A673 (cell line): Measurements from ENCODE around the gene LHPP. TPM values are rescaled to one million over a fixed set of nuclear protein-coding genes. Genes with fewer than 3 reads are reported as not detected.

ENCODE experiments used
- BruUV-seq: library from RNA; stranded (reverse); fragments of 400-500 nt; replicated peaks from 2 replicates; lab custom pipeline; 2021; lab: Mats Ljungman, UMichigan
- CTCF ChIA-PET: fragments of 300-600 bp; sonication (Branson Sonifier 250); formaldehyde crosslinking; loops from one replicate; lab custom pipeline; 2022; ENCODE audit warnings: antibody characterized with exemption; lab: Charles Lee
- POLR2A ChIA-PET: fragments of 300-600 bp; sonication (Branson Sonifier 250); formaldehyde crosslinking; loops from one replicate; lab custom pipeline; 2022; ENCODE audit warnings: antibody characterized with exemption; ENCODE audit not compliant: low non-redundant PET; lab: Charles Lee
- DNase-seq: peaks from one replicate; pipeline ENCODE4 v3.0.0-alpha.2; 2015; ENCODE audit warnings: low spot score
- H3K27ac ChIP-seq: fragments of 200-600 bp; sonication (generic); 2 replicates; pipeline ENCODE4 v1.5.1; 2016; ENCODE audit warnings: mixed run types, low read depth, mild to moderate bottlenecking, mixed read lengths, antibody characterized with exemption, low read length; ENCODE audit not compliant: poor library complexity, severe bottlenecking
- H3K27me3 ChIP-seq: fragments of 200-600 bp; sonication (generic); replicated peaks from 2 replicates; pipeline ENCODE4 v1.6.1; 2017; ENCODE audit warnings: mixed run types, low read depth, mild to moderate bottlenecking, mixed read lengths, antibody characterized with exemption, low read length; ENCODE audit not compliant: insufficient read depth, poor library complexity
- H3K36me3 ChIP-seq: fragments of 200-600 bp; sonication (generic); 2 replicates; pipeline ENCODE4 v1.6.1; 2016; ENCODE audit warnings: mixed run types, mild to moderate bottlenecking, mixed read lengths, antibody characterized with exemption, low read length; ENCODE audit not compliant: insufficient read depth, poor library complexity, severe bottlenecking
- H3K4me1 ChIP-seq: fragments of 200-600 bp; sonication (generic); 2 replicates; pipeline ENCODE4 v1.6.1; 2017; ENCODE audit warnings: mixed run types, mild to moderate bottlenecking, mixed read lengths, antibody characterized with exemption, low read length; ENCODE audit not compliant: insufficient read depth, poor library complexity, severe bottlenecking
- H3K4me3 ChIP-seq: fragments of 200-600 bp; sonication (generic); 2 replicates; pipeline ENCODE4 v1.5.1; 2016; ENCODE audit warnings: low read depth, mixed run types, mild to moderate bottlenecking, mixed read lengths, low read length; ENCODE audit not compliant: poor library complexity, severe bottlenecking
- H3K9me3 ChIP-seq: fragments of 200-600 bp; sonication (generic); 2 replicates; pipeline ENCODE4 v1.6.1; 2016; ENCODE audit warnings: mixed run types, low read depth, mild to moderate bottlenecking, mixed read lengths, antibody characterized with exemption, low read length; ENCODE audit not compliant: poor library complexity, severe bottlenecking
- EZH2 ChIP-seq: fragments of 200-600 bp; sonication (generic); IDR thresholded peaks from 2 replicates; pipeline ENCODE4 v1.6.1; 2017; ENCODE audit warnings: borderline replicate concordance, low read depth, mild to moderate bottlenecking, mixed read lengths, antibody characterized with exemption, low read length; ENCODE audit not compliant: poor library complexity, severe bottlenecking
- intact Hi-C: fragments of 100-400 bp; cut with micrococcal nuclease; formaldehyde crosslinking; loops from one replicate; pipeline ENCODE4 v1.10.0; 2022; ENCODE audit not compliant: unreplicated experiment
- total RNA-seq: library from RNA; stranded (reverse); gene quantifications from 2 replicates; pipeline ENCODE4 v1.2.3, GENCODE V29; 2021
- TF ChIP-seq, protein P1 (sequence below): fragments of 300-800, 200-600 bp; sonication (generic); conservative IDR thresholded peaks from 2 replicates; pipeline ENCODE4 v1.5.1; 2017; ENCODE audit warnings: low read depth, mild to moderate bottlenecking, antibody characterized with exemption, low read length, moderate library complexity, mixed read lengths

LHPP gene
- total RNA-seq, 1 experiment from 2014 or later = 2.3 TPM

- no peak for DNase-seq
- Histone ChIP-seq H3K4me1 (no peaks in the 10 kb centered on the region), H3K36me3 (no peaks in the 10 kb centered on the region), H3K27ac (no peak overlapping the region), H3K4me3 (no peak overlapping the region), H3K9me3 (no peaks in the 10 kb centered on the region), H3K27me3 (no peaks in the 10 kb centered on the region)
- intact Hi-C loops = no loop called here
- ChIA-PET CTCF (no interaction called here), POLR2A (no interaction called here)
- no peak for TF ChIP-seq EZH2
- TF ChIP-seq, protein P1, sequence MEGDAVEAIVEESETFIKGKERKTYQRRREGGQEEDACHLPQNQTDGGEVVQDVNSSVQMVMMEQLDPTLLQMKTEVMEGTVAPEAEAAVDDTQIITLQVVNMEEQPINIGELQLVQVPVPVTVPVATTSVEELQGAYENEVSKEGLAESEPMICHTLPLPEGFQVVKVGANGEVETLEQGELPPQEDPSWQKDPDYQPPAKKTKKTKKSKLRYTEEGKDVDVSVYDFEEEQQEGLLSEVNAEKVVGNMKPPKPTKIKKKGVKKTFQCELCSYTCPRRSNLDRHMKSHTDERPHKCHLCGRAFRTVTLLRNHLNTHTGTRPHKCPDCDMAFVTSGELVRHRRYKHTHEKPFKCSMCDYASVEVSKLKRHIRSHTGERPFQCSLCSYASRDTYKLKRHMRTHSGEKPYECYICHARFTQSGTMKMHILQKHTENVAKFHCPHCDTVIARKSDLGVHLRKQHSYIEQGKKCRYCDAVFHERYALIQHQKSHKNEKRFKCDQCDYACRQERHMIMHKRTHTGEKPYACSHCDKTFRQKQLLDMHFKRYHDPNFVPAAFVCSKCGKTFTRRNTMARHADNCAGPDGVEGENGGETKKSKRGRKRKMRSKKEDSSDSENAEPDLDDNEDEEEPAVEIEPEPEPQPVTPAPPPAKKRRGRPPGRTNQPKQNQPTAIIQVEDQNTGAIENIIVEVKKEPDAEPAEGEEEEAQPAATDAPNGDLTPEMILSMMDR = no peak
- no TSS peak for BruUV-seq
Measured at GRCh38 chr10:124527874-124528395, 66.3 kb downstream of the LHPP start.

GRCh38 chr10:124529661-124530214 lies 68.1 kb downstream of the LHPP start:
- CTCF ChIA-PET = interaction anchor here (0.5 to 2.3 kb wide), 3 partner anchors 9 to 215 kb away, joined by 4 to 30 read pairs (median 4); partner anchors contain the start of gene FAM53B
- DNase-seq = no peak

DNA sequence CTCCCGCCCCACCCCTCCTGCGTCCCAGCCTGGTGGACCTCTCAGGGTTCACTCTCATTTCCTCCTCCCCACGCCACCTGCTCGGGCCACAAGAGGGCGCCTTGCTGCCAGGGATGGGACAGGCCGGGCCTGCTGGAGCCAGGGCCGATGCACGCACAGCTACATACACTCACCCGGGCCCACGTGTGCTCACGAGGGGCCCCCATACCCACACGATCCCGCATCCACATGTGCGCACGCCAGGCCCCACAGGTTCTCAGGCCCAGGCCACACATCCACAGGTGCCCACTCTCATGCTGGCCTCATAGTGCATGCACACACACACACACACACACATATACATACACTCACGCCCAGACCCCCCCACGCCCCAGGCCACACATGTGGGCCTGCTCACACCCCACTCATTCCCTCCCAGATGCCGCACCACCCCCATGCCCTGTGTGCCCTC lies 68.6 kb downstream of the LHPP start:
- BruUV-seq = no TSS peak
- H3K4me1 ChIP-seq = no peaks in the 10 kb centered on the region
- POLR2A ChIA-PET = no interaction called here

More at GRCh38 chr10:124529661-124530214, 68.1 kb downstream of the LHPP start:
- Histone ChIP-seq H3K27ac (no peak overlapping the region), H3K4me1 (no peaks in the 10 kb centered on the region), H3K27me3 (no peaks in the 10 kb centered on the region), H3K36me3 (no peaks in the 10 kb centered on the region), H3K4me3 (no peak overlapping the region), H3K9me3 (no peaks in the 10 kb centered on the region)
- POLR2A ChIA-PET = no interaction called here
- TF ChIP-seq EZH2 = no peak
- TF ChIP-seq, protein P1 = no peak
- intact Hi-C loops = loop anchor here (2.0 to 5.0 kb wide), 2 partner anchors 211 to 298 kb away; no protein-coding TSS in a partner anchor
- BruUV-seq = no TSS peak

More for the DNA sequence above, 68.6 kb downstream of the LHPP start:
- no peaks in the 10 kb centered on the region for H3K9me3 ChIP-seq
- CTCF ChIA-PET = interaction anchor here (0.5 to 2.3 kb wide), 5 partner anchors 10 to 297 kb away, joined by 3 to 30 read pairs (median 4); partner anchors contain the start of gene FAM53B
- DNase-seq = peak; percentile 88
- no peak overlapping the region for H3K27ac ChIP-seq
- no peaks in the 10 kb centered on the region for H3K27me3 ChIP-seq
- H3K4me3 ChIP-seq = no peak overlapping the region
- H3K36me3 ChIP-seq = no peaks in the 10 kb centered on the region
- no peak for TF ChIP-seq EZH2
- TF ChIP-seq, protein P1 = peak; percentile 93
- intact Hi-C loops = loop anchor here (2.0 to 5.0 kb wide), 2 partner anchors 211 to 297 kb away; no protein-coding TSS in a partner anchor
